ENCODE data around the gene HBD.

DNA sequence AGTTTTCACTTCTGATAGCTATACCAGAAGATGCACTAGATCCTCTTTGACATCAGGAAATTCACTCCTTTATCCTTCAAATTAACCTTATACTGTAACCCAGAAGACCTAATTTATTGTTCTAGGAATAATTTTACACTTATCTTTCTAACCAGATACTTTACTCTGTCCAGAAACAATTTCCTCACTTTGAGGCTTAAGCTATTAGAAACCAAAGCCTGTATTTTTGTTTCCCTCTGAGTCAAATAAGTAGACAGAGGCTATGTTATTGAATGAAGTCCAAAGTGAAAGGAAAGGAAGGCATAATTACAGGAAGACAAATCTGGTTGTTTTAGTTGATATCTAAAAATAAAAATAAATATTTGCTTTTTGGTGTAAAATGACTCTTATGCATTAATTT is 36.0 kb downstream of the HBD start:
- TF ChIP-seq TAF1 (IDR thresholded peaks at IDR 0.05; ENCODE audit: low read depth, low read length) = no peak
- TF ChIP-seq POLR2AphosphoS5 (IDR thresholded peaks at IDR 0.05; ENCODE audit: low read depth, low read length) = no peak
- no peak for TF ChIP-seq POLR2A (IDR thresholded peaks at IDR 0.05; ENCODE audit: low read depth, low read length)
- TF ChIP-seq PAX5 (IDR thresholded peaks at IDR 0.05; ENCODE audit: insufficient read depth, low read length, severe bottlenecking) = no peak

Data from GM12891 (cell line).